ENCODE data around the gene MAD2L1BP. TPM values are rescaled to one million over a fixed set of nuclear protein-coding genes. Genes with fewer than 3 reads are reported as not detected.

The MAD2L1BP gene
- total RNA-seq, 1 experiment from 2014 or later: 46.3 TPM

GRCh38 chr6:43613721-43614395, 21.8 kb upstream of the MAD2L1BP start:
- no peak overlapping the region for H3T11ph ChIP-seq (ENCODE audit: low read length)
- no peak overlapping the region for H3K18ac ChIP-seq (ENCODE audit: insufficient read length, low read depth, low read length)
- H3K27me3 ChIP-seq (ENCODE audit: insufficient read depth, low read length): no peaks in the 10 kb centered on the region
- TF ChIP-seq CTCF (conservative IDR thresholded peaks at IDR 0.05): no peak
- H2BK5ac ChIP-seq (ENCODE audit: insufficient read length, low read length): no peak overlapping the region
- DNase-seq: no peak
- H2BK12ac ChIP-seq (ENCODE audit: insufficient read length, low read depth, low read length): no peak overlapping the region
- no peak overlapping the region for H3K27ac ChIP-seq (ENCODE audit: insufficient read length, low read depth, low read length)
- no peak overlapping the region for H3K56ac ChIP-seq (ENCODE audit: insufficient read length, low read depth, low read length)
- Mint-ChIP-seq H3K4me3 (no peak overlapping the region), H3K9me3 (no peaks in the 10 kb centered on the region), H3K4me1 (no peaks in the 10 kb centered on the region), H3K27me3 (ENCODE audit: low read depth) (no peaks in the 10 kb centered on the region), H3K36me3 (ENCODE audit: insufficient read depth in 1 of 3, low read depth in 3 of 3) (peaks cover 0 to 43% (median 19%) of the 10 kb centered on the region in 3 experiments; a peak in 4 of 7 replicates), H3K27ac (no peak overlapping the region)
- no CpG with 5 or more reads among the region's 6 CpGs for WGBS (ENCODE audit: extremely low coverage, insufficient read length, low lambda C conversion rate)
- no peak overlapping the region for H2BK15ac ChIP-seq (ENCODE audit: low read depth, low read length)
- H3K79me2 ChIP-seq (ENCODE audit: insufficient read depth, low read length): no peaks in the 10 kb centered on the region
- H3K9ac ChIP-seq (ENCODE audit: extremely low read depth, insufficient read length, low read length): no peak overlapping the region
- H2BK120ac ChIP-seq (ENCODE audit: low read depth, low read length, poor library complexity, severe bottlenecking): no peak overlapping the region
- H2BK20ac ChIP-seq (ENCODE audit: low read depth, low read length, poor library complexity, severe bottlenecking): no peak overlapping the region
- H4K5ac ChIP-seq (ENCODE audit: insufficient read length, low read depth, low read length): no peak overlapping the region
- no peak overlapping the region for H3K23ac ChIP-seq (ENCODE audit: insufficient read length, low read depth, low read length)
- H4K91ac ChIP-seq (ENCODE audit: insufficient read length, low read depth, low read length): no peak overlapping the region
- no peak overlapping the region for H2AK5ac ChIP-seq (ENCODE audit: insufficient read length, low read length)
- H2AFZ ChIP-seq (ENCODE audit: low read length): no peak overlapping the region
- no peaks in the 10 kb centered on the region for H3K9me3 ChIP-seq (ENCODE audit: control insufficient read depth, low read depth, low read length)
- H3K4me1 ChIP-seq (ENCODE audit: insufficient read depth, low read length): no peaks in the 10 kb centered on the region
- H3K79me1 ChIP-seq (ENCODE audit: insufficient read depth, low read depth, low read length, poor library complexity, severe bottlenecking): no peaks in the 10 kb centered on the region
- no peak overlapping the region for H3K14ac ChIP-seq (ENCODE audit: insufficient read depth, low read length)
- H3K4ac ChIP-seq (ENCODE audit: low read depth, low read length): no peak overlapping the region
- no peak overlapping the region for H3K4me2 ChIP-seq (ENCODE audit: insufficient read depth, insufficient read length, low read length)
- no peaks in the 10 kb centered on the region for H4K20me1 ChIP-seq (ENCODE audit: control insufficient read depth, insufficient read depth, insufficient read length)
- H4K8ac ChIP-seq (replicated peaks; ENCODE audit: insufficient read length, low read depth, low read length): no peak overlapping the region
- no peaks in the 10 kb centered on the region for H3K23me2 ChIP-seq (ENCODE audit: insufficient read length, low read depth, low read length, poor library complexity, severe bottlenecking)
